Esophagus (tissue), 2 donors: ENCODE measurements around the gene GAPVD1. TPM values are rescaled to one million over a fixed set of nuclear protein-coding genes. Genes with fewer than 3 reads are reported as not detected.

Experiments used
- H3K27ac ChIP-seq, 2 donors: one replicate each; pipeline ENCODE4 v1.5.1; 2013; ENCODE audit warnings: low read depth in 2 of 2, mild to moderate bottlenecking in 2 of 2, inconsistent platforms in 1 of 2, low read length in 1 of 2, moderate library complexity in 1 of 2
- H3K27me3 ChIP-seq, 2 donors: one replicate each; pipeline ENCODE4 v1.6.1; 2013; ENCODE audit warnings: low read length in 2 of 2, control low read depth in 1 of 2, mild to moderate bottlenecking in 1 of 2; ENCODE audit not compliant: insufficient read depth in 2 of 2, control insufficient read depth in 1 of 2
- H3K36me3 ChIP-seq, 2 donors: one replicate each; pipeline ENCODE4 v1.6.1; 2013; ENCODE audit warnings: low read length in 1 of 2; ENCODE audit not compliant: control insufficient read depth in 2 of 2, insufficient read depth in 2 of 2
- H3K4me1 ChIP-seq, 2 donors: one replicate each; pipeline ENCODE4 v1.6.1; 2013; ENCODE audit warnings: low read length in 1 of 2; ENCODE audit not compliant: control insufficient read depth in 2 of 2, insufficient read depth in 2 of 2
- H3K4me3 ChIP-seq, 2 donors: one replicate each; pipeline ENCODE4 v1.5.1; 2013; ENCODE audit warnings: low read length in 2 of 2, mild to moderate bottlenecking in 2 of 2, low read depth in 1 of 2, moderate library complexity in 1 of 2
- H3K9me3 ChIP-seq, 2 donors: one replicate each; pipeline ENCODE4 v1.6.1; 2013; ENCODE audit warnings: mild to moderate bottlenecking in 2 of 2, low read depth in 1 of 2, low read length in 1 of 2, moderate library complexity in 1 of 2; ENCODE audit not compliant: control insufficient read depth in 2 of 2, insufficient read depth in 1 of 2
- WGBS, 2 donors: extraction: QIAGEN DNeasy Blood & Tissue Kit; methylation state at CpG; one replicate each; pipeline ENCODE4 v1.1.7; 2013; 5-methylcytosine and 5-hydroxymethylcytosine counted together
- polyA plus RNA-seq, 2 donors: library from polyadenylated mRNA; stranded (reverse); fragments of 200-250 nt; gene quantifications; one replicate each; pipeline ENCODE4 v1.2.3, GENCODE V29; 2013
- donor health status: healthy with polysubstance abuse.
- donor health status: Bipolar disorder and iron deficiency.

GAPVD1 gene
- polyA plus RNA-seq, 2 donors, result 9.9 to 10.9 TPM

- Histone ChIP-seq H3K27ac (no peak overlapping the region), H3K27me3 (no peaks in the 10 kb centered on the region), H3K36me3 (no peaks in the 10 kb centered on the region), H3K4me1 (peaks cover 0 to 5% of the 10 kb centered on the region in 2 donors), H3K4me3 (no peak overlapping the region), H3K9me3 (no peaks in the 10 kb centered on the region)
- 66 to 72% methylated on average over 8 of the region's 8 CpGs for WGBS, 2 donors
These were observed 116.1 kb downstream of the GAPVD1 start for GRCh38 chr9:125377584-125378250.

- Histone ChIP-seq H3K27ac (no peak overlapping the region), H3K4me3 (no peak overlapping the region), H3K4me1 (peaks cover 0 to 2% of the 10 kb centered on the region in 2 donors), H3K27me3 (no peaks in the 10 kb centered on the region), H3K36me3 (no peaks in the 10 kb centered on the region), H3K9me3 (no peaks in the 10 kb centered on the region)
- WGBS, 2 donors, result 60 to 70% methylated on average over 9 of the region's 9 CpGs
These were observed 117.2 kb downstream of the GAPVD1 start for GRCh38 chr9:125378778-125379177.

- no peak overlapping the region for H3K4me3 ChIP-seq
These were observed 117.6 kb downstream of the GAPVD1 start for GRCh38 chr9:125379208-125379607.

GRCh38 chr9:125380406-125380805, 118.8 kb downstream of the GAPVD1 start:
- Histone ChIP-seq H3K27me3 (no peaks in the 10 kb centered on the region), H3K4me1 (no peaks in the 10 kb centered on the region), H3K36me3 (no peaks in the 10 kb centered on the region), H3K27ac (no peak overlapping the region), H3K9me3 (no peaks in the 10 kb centered on the region), H3K4me3 (no peak overlapping the region)
- 73 to 84% methylated on average over 8 of the region's 8 CpGs for WGBS, 2 donors

More at GRCh38 chr9:125379208-125379607, 117.6 kb downstream of the GAPVD1 start:
- Histone ChIP-seq H3K27me3 (no peaks in the 10 kb centered on the region), H3K9me3 (no peaks in the 10 kb centered on the region), H3K4me1 (peaks cover 0 to 2% of the 10 kb centered on the region in 2 donors), H3K36me3 (no peaks in the 10 kb centered on the region), H3K27ac (no peak overlapping the region)
- 68 to 71% methylated on average over 5 of the region's 5 CpGs for WGBS, 2 donors

GRCh38 chr9:125387861-125388524, 126.4 kb downstream of the GAPVD1 start:
- Histone ChIP-seq H3K4me3 (no peak overlapping the region), H3K27ac (no peak overlapping the region), H3K9me3 (no peaks in the 10 kb centered on the region), H3K36me3 (no peaks in the 10 kb centered on the region), H3K4me1 (no peaks in the 10 kb centered on the region), H3K27me3 (no peaks in the 10 kb centered on the region)
- WGBS, 2 donors, result 80 to 85% methylated on average over 13 to 14 of the region's 14 CpGs

GRCh38 chr9:125388978-125389377, 127.4 kb downstream of the GAPVD1 start:
- Histone ChIP-seq H3K4me3 (no peak overlapping the region), H3K4me1 (no peaks in the 10 kb centered on the region), H3K27ac (no peak overlapping the region), H3K36me3 (no peaks in the 10 kb centered on the region), H3K27me3 (no peaks in the 10 kb centered on the region), H3K9me3 (no peaks in the 10 kb centered on the region)
- 62 to 65% methylated on average over 6 of the region's 6 CpGs for WGBS, 2 donors

GRCh38 chr9:125391704-125392103, 130.1 kb downstream of the GAPVD1 start:
- H3K27ac ChIP-seq, result no peak overlapping the region
- no peak overlapping the region for H3K4me3 ChIP-seq
- no peaks in the 10 kb centered on the region for H3K27me3 ChIP-seq
- no peaks in the 10 kb centered on the region for H3K9me3 ChIP-seq
- no peaks in the 10 kb centered on the region for H3K4me1 ChIP-seq
- H3K36me3 ChIP-seq, result no peaks in the 10 kb centered on the region
- 83 to 91% methylated on average over 6 of the region's 6 CpGs for WGBS, 2 donors

GRCh38 chr9:125393426-125393825, 131.8 kb downstream of the GAPVD1 start:
- H3K9me3 ChIP-seq, result no peaks in the 10 kb centered on the region
- H3K27ac ChIP-seq, result no peak overlapping the region
- no peaks in the 10 kb centered on the region for H3K36me3 ChIP-seq
- H3K4me1 ChIP-seq, result no peaks in the 10 kb centered on the region
- H3K27me3 ChIP-seq, result no peaks in the 10 kb centered on the region
- 77 to 88% methylated on average over 3 of the region's 3 CpGs for WGBS, 2 donors
- H3K4me3 ChIP-seq, result no peak overlapping the region

- H3K36me3 ChIP-seq, result no peaks in the 10 kb centered on the region
- no peak overlapping the region for H3K4me3 ChIP-seq
- H3K9me3 ChIP-seq, result no peaks in the 10 kb centered on the region
- no peaks in the 10 kb centered on the region for H3K4me1 ChIP-seq
- 94% methylated on average over 6 of the region's 6 CpGs for WGBS, 2 donors
- no peak overlapping the region for H3K27ac ChIP-seq
- H3K27me3 ChIP-seq, result no peaks in the 10 kb centered on the region
These were observed 135.2 kb downstream of the GAPVD1 start for GRCh38 chr9:125396799-125397198.

- H3K27ac ChIP-seq, result no peak overlapping the region
These were observed 136.1 kb downstream of the GAPVD1 start for GRCh38 chr9:125397736-125398135.

More at GRCh38 chr9:125397736-125398135, 136.1 kb downstream of the GAPVD1 start:
- WGBS, 2 donors, result 68 to 70% methylated on average over 11 of the region's 11 CpGs
- H3K4me3 ChIP-seq, result no peak overlapping the region
- no peaks in the 10 kb centered on the region for H3K27me3 ChIP-seq
- H3K36me3 ChIP-seq, result no peaks in the 10 kb centered on the region
- H3K9me3 ChIP-seq, result no peaks in the 10 kb centered on the region
- H3K4me1 ChIP-seq, result no peaks in the 10 kb centered on the region
